H1 (cell line): ENCODE results near the gene TEAD1. TPM values are rescaled to one million over a fixed set of nuclear protein-coding genes. Genes with fewer than 3 reads are reported as not detected.

Source experiments
- CTCF ChIA-PET: fragments of 300-600 bp; sonication (Branson Sonifier 250); formaldehyde crosslinking; loops from one replicate; lab custom pipeline; 2021; ENCODE audit not compliant: partially characterized antibody; lab: Charles Lee
- POLR2A ChIA-PET: fragments of 300-600 bp; sonication (Branson Sonifier 250); formaldehyde crosslinking; loops from one replicate; lab custom pipeline; 2021; ENCODE audit warnings: inconsistent platforms; ENCODE audit not compliant: partially characterized antibody; lab: Charles Lee
- DNase-seq, 2 experiments: peaks; one replicate each; pipeline versions ENCODE4 v3.0.0 to v3.0.0-alpha.2; 2010 to 2022; ENCODE audit warnings: low spot score in 2 of 2, low read depth in 1 of 2, mixed read lengths in 1 of 2
- FAIRE-seq: peaks from 2 replicates; lab custom pipeline; 2011; peaks lifted over from hg19 to GRCh38; lab: Jason Lieb, UNC
- H2AFZ ChIP-seq: 2 replicates; pipeline ENCODE4 v1.8.1; 2012; ENCODE audit warnings: low read length, inconsistent platforms
- H2AK5ac ChIP-seq: 2 replicates; pipeline ENCODE4 v1.6.1; 2013; ENCODE audit warnings: low read depth, low read length
- H2BK120ac ChIP-seq: replicated peaks from 2 replicates; pipeline ENCODE3; 2013; ENCODE audit warnings: low read depth, low read length, inconsistent platforms
- H2BK12ac ChIP-seq: 2 replicates; pipeline ENCODE4 v1.6.1; 2013; ENCODE audit warnings: low read depth, low read length
- H2BK15ac ChIP-seq: 2 replicates; pipeline ENCODE4 v1.6.1; 2013; ENCODE audit warnings: low read length
- H2BK20ac ChIP-seq: 2 replicates; pipeline ENCODE4 v1.6.1; 2013; ENCODE audit warnings: low read length
- H2BK5ac ChIP-seq: 2 replicates; pipeline ENCODE4 v1.6.1; 2013; ENCODE audit warnings: low read depth, low read length
- H3K14ac ChIP-seq: 2 replicates; pipeline ENCODE4 v1.6.1; 2013; ENCODE audit warnings: inconsistent platforms; ENCODE audit not compliant: insufficient read length
- H3K18ac ChIP-seq: 2 replicates; pipeline ENCODE4 v1.6.1; 2013; ENCODE audit warnings: low read length; ENCODE audit errors: extremely low read depth
- H3K23ac ChIP-seq: 2 replicates; pipeline ENCODE4 v1.6.1; 2013; ENCODE audit warnings: inconsistent platforms; ENCODE audit not compliant: insufficient read length
- H3K23me2 ChIP-seq: 2 replicates; pipeline ENCODE4 v1.6.1; 2013; ENCODE audit warnings: low read depth, low read length
- H3K27ac ChIP-seq: 2 replicates; pipeline ENCODE4 v1.6.1; 2011; ENCODE audit warnings: low read depth, low read length, inconsistent platforms
- H3K27me3 ChIP-seq, 4 experiments: replicated peaks in 1 of 4; 1 replicate in 1 of 4; 2 replicates in 3 of 4; pipeline versions ENCODE4 v1.6.1 to v1.8.1; 2011 to 2013; ENCODE audit warnings: low read length in 3 of 4, mild to moderate bottlenecking in 3 of 4, inconsistent platforms in 2 of 4, mixed read lengths in 2 of 4, moderate library complexity in 1 of 4; ENCODE audit not compliant: control insufficient read depth in 3 of 4, insufficient read depth in 3 of 4; ENCODE audit errors: extremely low read depth in 1 of 4
- H3K36me3 ChIP-seq, 4 experiments: 2 replicates each; pipeline versions ENCODE4 v1.6.1 to v1.8.1; 2011 to 2013; ENCODE audit warnings: mild to moderate bottlenecking in 4 of 4, low read length in 3 of 4, moderate library complexity in 2 of 4, control low read depth in 1 of 4, inconsistent platforms in 1 of 4; ENCODE audit not compliant: insufficient read depth in 4 of 4, control insufficient read depth in 2 of 4
- H3K4ac ChIP-seq: replicated peaks from 2 replicates; pipeline ENCODE3; 2013; ENCODE audit warnings: low read length, low read depth, mixed read lengths, inconsistent platforms; ENCODE audit not compliant: insufficient read length
- H3K4me1 ChIP-seq, 4 experiments: replicated peaks in 1 of 4; 1 replicate in 1 of 4; 2 replicates in 3 of 4; pipeline versions ENCODE4 v1.6.1 to v1.8.1; 2011 to 2013; ENCODE audit warnings: low read length in 3 of 4, inconsistent platforms in 2 of 4, mixed read lengths in 1 of 4; ENCODE audit not compliant: insufficient read depth in 4 of 4, control insufficient read depth in 3 of 4
- H3K4me2 ChIP-seq, 2 experiments: 2 replicates each; pipeline versions ENCODE4 v1.6.1 to v1.8.1; 2011 to 2013; ENCODE audit warnings: low read depth in 2 of 2, low read length in 2 of 2, control low read depth in 1 of 2, inconsistent platforms in 1 of 2, mild to moderate bottlenecking in 1 of 2; ENCODE audit not compliant: insufficient read depth in 1 of 2
- H3K4me3 ChIP-seq, 4 experiments: fragments of 200-600, 300-600 bp in 1 of 4; sonication (generic), shearing (Covaris generic), sonication (Bioruptor Twin) in 1 of 4; 2 replicates each; pipeline versions ENCODE4 v1.5.1 to v1.8.1; 2011 to 2016; ENCODE audit warnings: low read length in 4 of 4, low read depth in 3 of 4, control low read depth in 2 of 4, inconsistent platforms in 2 of 4, mild to moderate bottlenecking in 2 of 4, mixed read lengths in 1 of 4, moderate library complexity in 1 of 4; ENCODE audit not compliant: insufficient read depth in 2 of 4; ENCODE audit errors: extremely low read depth in 1 of 4
- H3K56ac ChIP-seq: replicated peaks from 2 replicates; pipeline ENCODE3; 2013; ENCODE audit warnings: low read depth, mild to moderate bottlenecking, mixed read lengths, low read length, inconsistent platforms; ENCODE audit not compliant: insufficient read length
- H3K79me1 ChIP-seq: 2 replicates; pipeline ENCODE4 v1.6.1; 2013; ENCODE audit warnings: low read depth, low read length, control low read depth
- H3K79me2 ChIP-seq, 2 experiments: 2 replicates each; pipeline versions ENCODE4 v1.6.1 to v1.8.1; 2012 to 2013; ENCODE audit warnings: low read length in 2 of 2, mild to moderate bottlenecking in 2 of 2, inconsistent platforms in 1 of 2; ENCODE audit not compliant: insufficient read depth in 2 of 2, control insufficient read depth in 1 of 2
- H3K9ac ChIP-seq, 4 experiments: replicated peaks in 1 of 4; 1 replicate in 1 of 4; 2 replicates in 3 of 4; pipeline versions ENCODE4 v1.6.1 to v1.8.1; 2011 to 2013; ENCODE audit warnings: low read depth in 3 of 4, low read length in 3 of 4, control low read depth in 2 of 4, mild to moderate bottlenecking in 2 of 4, moderate library complexity in 2 of 4, inconsistent platforms in 1 of 4; ENCODE audit errors: extremely low read depth in 1 of 4
- H3K9me3 ChIP-seq, 2 experiments: 2 replicates each; pipeline versions ENCODE4 v1.6.1 to v1.8.1; 2012 to 2013; ENCODE audit warnings: mild to moderate bottlenecking in 2 of 2, moderate library complexity in 2 of 2, control low read depth in 1 of 2, inconsistent platforms in 1 of 2, low read depth in 1 of 2, low read length in 1 of 2, mixed read lengths in 1 of 2; ENCODE audit not compliant: insufficient read depth in 2 of 2
- H4K20me1 ChIP-seq, 2 experiments: replicated peaks in 1 of 2; 2 replicates each; pipeline versions ENCODE3 to v1.8.1; 2011 to 2013; ENCODE audit warnings: inconsistent platforms in 2 of 2, low read length in 2 of 2, mild to moderate bottlenecking in 1 of 2; ENCODE audit not compliant: insufficient read depth in 2 of 2, control insufficient read depth in 1 of 2
- H4K5ac ChIP-seq: 2 replicates; pipeline ENCODE4 v1.6.1; 2013; ENCODE audit warnings: low read length, low read depth, mixed read lengths, inconsistent platforms; ENCODE audit not compliant: insufficient read length
- H4K8ac ChIP-seq: 2 replicates; pipeline ENCODE4 v1.8.0; 2013; ENCODE audit warnings: mild to moderate bottlenecking, moderate library complexity, low read length, inconsistent platforms; ENCODE audit not compliant: insufficient read depth; ENCODE audit errors: extremely low read depth
- H4K91ac ChIP-seq: replicated peaks from 2 replicates; pipeline ENCODE3; 2013; ENCODE audit warnings: low read length, mixed read lengths, inconsistent platforms; ENCODE audit not compliant: insufficient read length
- CBX5 ChIP-seq: fragments of 300-800, 300-1000 bp; sonication (generic); IDR thresholded peaks from 2 replicates; pipeline ENCODE4 v1.7.1; 2016; ENCODE audit warnings: antibody characterized with exemption, low read length, low read depth
- CHD1 ChIP-seq: IDR thresholded peaks from 2 replicates; pipeline ENCODE4 v1.6.1; 2012; ENCODE audit warnings: low read depth, low read length, improper control_type of control experiment
- EZH2 ChIP-seq: fragments of 200-600 bp; sonication (generic); IDR thresholded peaks from 2 replicates; pipeline ENCODE4 v1.7.1; 2012; ENCODE audit warnings: low read depth, mild to moderate bottlenecking, moderate library complexity, low read length, inconsistent platforms; ENCODE audit not compliant: severe bottlenecking
- GABPA ChIP-seq: IDR thresholded peaks from 2 replicates; pipeline ENCODE4 v1.6.1; 2011; ENCODE audit warnings: mild to moderate bottlenecking, low read length, moderate library complexity, borderline replicate concordance; ENCODE audit not compliant: insufficient read depth
- JUN ChIP-seq: IDR thresholded peaks from 2 replicates; pipeline ENCODE4 v1.6.1; 2011; ENCODE audit warnings: low read depth, mild to moderate bottlenecking, improper control_type of control experiment, low read length
- KDM1A ChIP-seq: fragments of 200-600, 300-600 bp; sonication (generic); IDR thresholded peaks from 2 replicates; pipeline ENCODE4 v1.7.1; 2016; ENCODE audit warnings: mild to moderate bottlenecking, low read length, borderline replicate concordance
- POLR2A ChIP-seq, 2 experiments: IDR thresholded peaks; 1 replicate in 1 of 2; 2 replicates in 1 of 2; pipeline ENCODE4 v1.6.1; 2011; ENCODE audit warnings: low read depth in 2 of 2, low read length in 2 of 2, mild to moderate bottlenecking in 2 of 2; ENCODE audit errors: control extremely low read depth in 1 of 2
- RNF2 ChIP-seq: fragments of 200-900, 300-1000 bp; sonication (generic); IDR thresholded peaks from 2 replicates; pipeline ENCODE4 v1.7.1; 2016; ENCODE audit warnings: borderline replicate concordance, low read depth, mild to moderate bottlenecking, antibody characterized with exemption, low read length; ENCODE audit not compliant: poor library complexity, severe bottlenecking; ENCODE audit errors: missing control alignments
- WGBS, 2 experiments: shearing (Covaris generic) in 1 of 2; methylation state at CpG; one replicate each; pipeline versions ENCODE4 v1.1.6 to v1.1.7; 2013 to 2015; ENCODE audit warnings: low lambda C conversion rate in 2 of 2, mixed read lengths in 2 of 2, inconsistent platforms in 1 of 2, low coverage in 1 of 2, missing lambda C conversion rate in 1 of 2; ENCODE audit not compliant: insufficient replicate concordance in 2 of 2, insufficient coverage in 1 of 2, insufficient read length in 1 of 2; ENCODE audit errors: extremely low coverage in 1 of 2, missing lambda C conversion rate in 1 of 2; 5-methylcytosine and 5-hydroxymethylcytosine counted together
- polyA plus RNA-seq, 7 experiments: library from polyadenylated mRNA; depleted of rRNA in 3 of 7; stranded (reverse) in 5 of 7; unstranded in 2 of 7; fragments of >200 nt in 5 of 7; fragments of 200-250 nt in 2 of 7; gene quantifications; 1 replicate in 5 of 7; 2 replicates in 1 of 7; 4 replicates in 1 of 7; pipeline versions ENCODE4 v1.2.1 to v1.2.3, GENCODE V29; 2011 to 2013; ENCODE audit warnings: missing spikeins in 2 of 7, mixed read lengths in 2 of 7
- total RNA-seq: library from RNA; stranded (reverse); fragmentation: NEBNext Ultra II Directional; extraction: Animal tissue kit (Norgen Biotek cat#: 25700); gene quantifications from 2 replicates; pipeline ENCODE4 v1.2.1, GENCODE V29; 2021
- TF ChIP-seq, protein P1 (sequence below): IDR thresholded peaks from 2 replicates; pipeline ENCODE4 v1.6.1; 2011; ENCODE audit warnings: low read length, improper control_type of control experiment
- TF ChIP-seq, protein P2 (sequence below): IDR thresholded peaks from 2 replicates; pipeline ENCODE4 v1.6.1; 2011; ENCODE audit warnings: low read depth, mild to moderate bottlenecking, low read length; ENCODE audit not compliant: insufficient read depth

The TEAD1 gene
- total and polyA plus RNA-seq, 2 of the 8 experiments (the other 6 are each of a cell fraction or from before 2014, with no cell fraction given) = 15.6 to 67.4 TPM

GRCh38 chr11:12769834-12770345 lies 95.7 kb downstream of the TEAD1 start:
- Histone ChIP-seq H3K4me2 (no peak overlapping the region), H2BK15ac (no peak overlapping the region), H2BK12ac (no peak overlapping the region), H3K9me3 (no peaks in the 10 kb centered on the region), H3K36me3 (peaks cover 0 to 7% (median 3%) of the 10 kb centered on the region in 4 experiments; a peak in 2 of 8 replicates), H3K23ac (no peak overlapping the region), H2BK120ac (no peak overlapping the region), H4K20me1 (peaks cover 3 to 5% of the 10 kb centered on the region in 2 experiments), H2AK5ac (no peak overlapping the region), H3K56ac (no peak overlapping the region), H3K27ac (no peak overlapping the region), H3K4me3 (no peak overlapping the region), H2AFZ (no peak overlapping the region), H2BK20ac (no peak overlapping the region), H3K23me2 (no peaks in the 10 kb centered on the region), H4K8ac (no peak overlapping the region), H3K18ac (no peak overlapping the region), H4K5ac (no peak overlapping the region), H3K79me1 (peaks cover 10% of the 10 kb centered on the region), H4K91ac (no peak overlapping the region), H3K27me3 (no peaks in the 10 kb centered on the region), H3K9ac (no peak overlapping the region), H3K14ac (no peak overlapping the region), H3K4me1 (peaks cover 0 to 14% (median 5%) of the 10 kb centered on the region in 4 experiments; a peak in 6 of 7 replicates), H2BK5ac (no peak overlapping the region), H3K4ac (no peak overlapping the region), H3K79me2 (peaks cover 0 to 83% of the 10 kb centered on the region in 2 experiments; a peak in 2 of 4 replicates)
- ChIA-PET CTCF (interaction anchor here (0.9 to 1.2 kb wide), 2 partner anchors 9 to 104 kb away, joined by 3 to 4 read pairs; no protein-coding TSS in a partner anchor), POLR2A (interaction anchor here (1.1 to 1.6 kb wide), 2 partner anchors 74 to 95 kb away, joined by 3 to 4 read pairs; no protein-coding TSS in a partner anchor)
- FAIRE-seq = no peak
- no peak for DNase-seq
- WGBS, 2 experiments = 78% methylated on average over 3 of the region's 3 CpGs; no CpG with 5 or more reads in 1 of the 2 experiments
- TF ChIP-seq EZH2 = no peak
- no peak for TF ChIP-seq POLR2A (IDR thresholded peaks at IDR 0.05; ENCODE audit: control extremely low read depth in 1 of 2, low read depth in 2 of 2, low read length in 2 of 2)
- TF ChIP-seq CHD1 = no peak
- TF ChIP-seq CBX5 = no peak
- no peak for TF ChIP-seq KDM1A
- TF ChIP-seq, protein P1, sequence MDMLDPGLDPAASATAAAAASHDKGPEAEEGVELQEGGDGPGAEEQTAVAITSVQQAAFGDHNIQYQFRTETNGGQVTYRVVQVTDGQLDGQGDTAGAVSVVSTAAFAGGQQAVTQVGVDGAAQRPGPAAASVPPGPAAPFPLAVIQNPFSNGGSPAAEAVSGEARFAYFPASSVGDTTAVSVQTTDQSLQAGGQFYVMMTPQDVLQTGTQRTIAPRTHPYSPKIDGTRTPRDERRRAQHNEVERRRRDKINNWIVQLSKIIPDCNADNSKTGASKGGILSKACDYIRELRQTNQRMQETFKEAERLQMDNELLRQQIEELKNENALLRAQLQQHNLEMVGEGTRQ = no peak
- no peak for TF ChIP-seq JUN
- no peak for TF ChIP-seq RNF2
- TF ChIP-seq, protein P2, sequence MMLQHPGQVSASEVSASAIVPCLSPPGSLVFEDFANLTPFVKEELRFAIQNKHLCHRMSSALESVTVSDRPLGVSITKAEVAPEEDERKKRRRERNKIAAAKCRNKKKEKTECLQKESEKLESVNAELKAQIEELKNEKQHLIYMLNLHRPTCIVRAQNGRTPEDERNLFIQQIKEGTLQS = no peak
- TF ChIP-seq GABPA = no peak
